HG03135 (cell line): ENCODE data around the gene VPS13D.

Experiments used
- ATAC-seq: cut with Tn5 transposase; IDR thresholded peaks from one replicate; pipeline ENCODE4 v1.9.1; 2021; ENCODE audit warnings: mild to moderate bottlenecking, moderate library complexity; ENCODE audit not compliant: unreplicated experiment

Gene VPS13D

DNA sequence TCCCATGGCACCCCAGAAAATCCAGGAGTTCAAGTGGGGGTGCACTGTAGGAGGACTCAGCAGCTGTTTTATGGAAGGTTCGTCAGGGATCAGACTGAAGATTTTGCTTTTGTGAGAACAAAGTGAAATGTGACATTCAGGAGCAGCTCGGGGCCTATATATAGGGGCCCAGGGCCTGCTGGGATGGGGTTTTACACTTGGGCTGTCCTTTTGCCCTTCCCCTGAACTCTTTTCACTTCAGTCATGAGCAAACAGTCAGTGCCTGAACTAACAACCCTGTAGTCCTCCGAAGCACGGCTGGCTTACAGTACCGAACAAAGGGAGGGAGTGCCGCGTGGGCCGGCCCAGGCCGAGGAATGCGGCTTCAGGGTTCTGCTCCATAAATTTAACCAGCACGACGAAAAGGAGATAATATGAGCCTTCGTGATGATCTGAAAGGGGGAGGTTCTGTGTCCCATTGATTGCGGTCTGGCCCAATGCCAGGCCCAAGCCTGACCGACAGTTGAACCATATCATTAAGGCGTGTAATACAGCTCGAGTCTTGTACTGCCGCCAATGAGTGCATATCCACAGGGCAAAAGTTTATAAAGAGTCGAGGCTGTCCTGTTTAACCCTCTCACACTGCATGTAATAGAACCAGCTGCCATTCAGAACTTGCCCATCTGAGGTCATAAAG lies 248.2 kb downstream of the VPS13D start:
- no peak for ATAC-seq

DNA sequence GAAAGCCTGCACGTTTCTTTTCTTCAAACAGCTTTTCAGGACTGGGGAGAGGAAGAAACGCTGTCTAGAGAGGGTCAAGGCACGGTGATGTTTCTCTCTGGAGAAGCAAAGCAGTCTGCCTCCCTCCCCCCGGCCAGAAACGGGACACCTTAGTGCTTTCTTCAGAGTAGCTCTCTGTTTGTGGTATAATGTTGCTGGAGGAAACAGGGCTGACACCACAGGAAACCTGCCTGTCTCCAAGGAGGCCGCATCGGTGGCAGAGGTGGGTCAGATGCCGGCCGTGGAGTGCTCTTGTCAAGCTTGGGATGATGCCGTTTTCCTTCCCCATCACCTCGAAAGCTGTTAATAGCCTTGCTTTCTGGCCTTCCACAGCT lies 248.8 kb downstream of the VPS13D start:
- ATAC-seq = no peak

- no peak for ATAC-seq
Observed at GRCh38 chr1:12479311-12479710, 249.5 kb downstream of the VPS13D start.

DNA sequence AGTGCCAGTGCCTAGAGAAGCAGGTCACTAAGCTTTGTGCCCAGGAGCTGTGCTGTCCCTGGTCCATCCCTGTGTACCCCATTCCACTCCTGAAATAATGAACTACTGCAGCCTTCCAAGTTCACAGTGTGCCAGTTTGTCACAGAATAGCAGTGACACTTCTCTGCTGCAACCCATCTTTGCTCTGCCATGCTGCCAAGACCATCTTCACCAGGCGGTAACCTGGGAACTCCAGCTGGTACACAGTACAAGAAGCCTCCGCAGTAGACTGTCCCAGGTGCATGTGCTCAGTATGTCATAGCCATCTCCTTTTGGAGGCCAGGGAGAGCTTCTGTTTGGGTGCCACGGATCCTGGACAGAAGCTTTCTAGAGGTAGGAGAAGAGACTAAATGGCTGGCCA lies 250.2 kb downstream of the VPS13D start:
- ATAC-seq = no peak

DNA sequence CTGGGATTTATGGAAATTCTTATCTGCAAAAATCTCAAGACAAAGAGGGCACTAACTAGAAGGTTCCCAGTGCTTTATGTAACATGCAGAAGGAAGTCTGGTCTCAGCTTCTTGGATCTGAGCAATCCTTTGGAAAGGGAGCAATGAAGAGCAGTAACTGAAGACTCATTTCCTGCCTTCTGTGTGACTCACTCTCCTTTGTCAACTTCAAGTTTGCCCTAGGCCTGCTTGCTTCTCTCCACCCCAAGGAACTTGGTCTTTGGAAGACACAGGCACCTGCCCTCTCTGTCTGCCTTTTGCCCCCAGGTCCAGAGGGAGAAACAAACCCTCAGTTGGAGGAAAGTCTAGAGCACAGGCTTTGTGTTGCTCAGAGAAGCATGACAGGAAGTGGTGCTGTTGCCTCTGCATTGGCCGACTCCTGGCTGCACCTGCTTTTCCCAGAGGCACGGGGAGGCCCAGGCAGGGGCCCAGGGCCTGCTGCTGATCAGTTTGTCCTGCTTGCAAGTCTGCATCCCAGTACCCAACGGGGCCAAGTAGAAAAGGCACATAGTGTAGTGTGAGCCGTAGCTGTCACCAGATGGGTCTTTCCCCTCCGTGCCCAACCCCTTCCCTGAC lies 251.0 kb downstream of the VPS13D start:
- ATAC-seq = no peak

DNA sequence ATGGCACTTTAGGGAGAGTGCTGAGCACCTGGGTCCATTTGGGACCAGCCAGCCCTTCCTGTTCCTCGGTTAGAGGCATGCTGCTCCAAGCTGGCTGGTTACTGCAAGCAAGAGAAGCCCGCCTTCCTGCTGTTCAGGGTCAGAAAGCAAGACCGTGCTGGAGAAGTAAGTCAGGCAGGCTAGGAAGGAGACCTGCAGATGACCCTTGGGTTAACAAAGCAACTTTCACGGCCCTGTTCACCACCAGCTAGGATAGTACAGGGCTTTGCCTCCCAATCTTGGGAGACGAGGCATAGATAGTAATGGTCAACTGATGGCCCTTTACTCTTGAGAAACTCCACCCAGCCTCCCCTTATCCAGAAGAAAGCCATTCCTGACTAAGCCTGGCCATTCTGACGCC lies 252.1 kb downstream of the VPS13D start:
- no peak for ATAC-seq

GRCh38 chr1:12482988-12483387 lies 253.2 kb downstream of the VPS13D start:
- no peak for ATAC-seq

- no peak for ATAC-seq
Observed at GRCh38 chr1:12485231-12486058, 255.6 kb downstream of the VPS13D start.

- no peak for ATAC-seq
Observed at GRCh38 chr1:12486059-12486341, 256.2 kb downstream of the VPS13D start.

DNA sequence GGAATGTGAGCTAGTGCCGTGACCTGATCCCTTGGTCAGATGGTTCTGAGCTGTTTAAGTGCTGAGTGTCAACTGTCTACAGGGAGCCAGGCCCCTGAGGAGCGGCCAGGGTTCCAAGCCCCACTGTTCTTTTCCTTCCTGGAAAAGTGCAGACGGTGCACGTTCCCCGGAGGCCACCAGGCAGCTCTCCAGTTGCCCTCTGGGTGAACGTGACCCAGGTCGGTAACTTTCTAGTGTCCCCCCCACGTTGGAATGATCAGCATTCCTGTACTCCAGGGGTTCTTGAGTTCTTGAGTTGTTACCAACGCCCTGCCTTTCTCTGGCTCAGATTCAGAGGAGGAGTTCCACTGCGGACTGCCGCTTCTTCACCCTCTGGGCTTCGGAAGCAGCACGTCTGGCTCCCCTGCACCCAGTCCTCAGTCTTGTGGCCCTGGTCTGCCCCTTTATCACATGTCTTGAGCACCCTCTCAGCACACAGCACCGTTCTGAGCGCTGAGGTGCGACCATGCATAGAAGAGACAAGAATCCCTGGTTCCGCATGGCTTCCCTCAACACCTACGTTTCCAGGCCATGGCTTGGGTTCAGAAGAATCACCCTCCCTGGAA lies 256.7 kb downstream of the VPS13D start:
- no peak for ATAC-seq

DNA sequence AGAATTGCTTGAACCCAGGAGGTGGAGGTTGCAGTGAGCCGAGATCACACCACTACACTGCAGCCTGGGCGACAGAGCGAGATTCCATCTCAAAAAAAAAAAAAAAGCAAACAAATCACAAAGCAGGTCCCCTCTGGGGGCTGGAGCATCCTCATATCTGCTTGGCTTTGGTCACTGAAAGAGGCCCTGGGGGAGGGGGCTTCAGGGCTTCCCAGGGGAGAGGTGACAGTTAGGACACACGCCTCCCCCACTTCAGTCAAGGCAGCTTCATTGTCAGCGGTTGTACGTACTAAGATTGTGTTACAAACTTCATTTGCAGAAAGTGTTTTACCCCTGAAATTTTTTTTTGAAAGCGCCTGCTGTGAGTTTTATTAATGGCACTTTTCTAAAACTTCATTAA lies 257.7 kb downstream of the VPS13D start:
- no peak for ATAC-seq

DNA sequence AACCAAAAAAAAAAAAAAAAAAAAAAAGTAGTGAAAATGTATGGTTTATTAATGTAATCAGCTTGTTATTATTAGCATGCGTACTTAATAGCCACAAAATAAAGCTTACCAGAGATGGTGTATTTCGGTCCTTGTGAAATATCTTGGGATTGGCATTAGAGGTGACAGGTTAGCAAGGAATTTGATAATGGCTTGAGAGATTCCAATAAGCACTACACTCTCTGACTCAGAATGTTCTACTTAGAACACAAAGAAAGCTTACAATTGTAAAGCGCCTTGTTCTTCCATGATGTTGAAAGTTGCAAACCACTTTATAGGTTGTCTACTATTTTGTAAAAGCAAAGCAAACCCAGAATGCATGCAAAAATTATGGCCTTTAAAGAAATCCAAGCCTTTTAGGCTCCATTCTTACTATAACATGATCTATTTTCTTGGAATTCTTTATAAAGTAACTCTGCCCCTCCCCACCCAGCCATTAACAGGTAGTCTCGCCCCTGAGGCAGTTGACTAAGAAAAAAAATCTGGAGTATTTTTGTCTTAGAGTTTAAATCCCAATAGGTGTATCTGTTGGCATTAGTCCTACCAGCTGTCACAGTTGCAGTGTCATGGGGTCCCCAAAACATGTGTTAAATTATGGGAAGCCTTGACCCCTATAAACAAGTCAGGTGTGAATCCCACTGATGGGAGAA lies 259.0 kb downstream of the VPS13D start:
- no peak for ATAC-seq

- ATAC-seq = no peak
Observed at GRCh38 chr1:12490532-12491142, 260.8 kb downstream of the VPS13D start.

GRCh38 chr1:12491656-12492055 lies 261.8 kb downstream of the VPS13D start:
- ATAC-seq = no peak

GRCh38 chr1:12495725-12496124 lies 265.9 kb downstream of the VPS13D start:
- no peak for ATAC-seq

GRCh38 chr1:12496154-12496961 lies 266.5 kb downstream of the VPS13D start:
- no peak for ATAC-seq

- ATAC-seq = no peak
Observed at GRCh38 chr1:12499539-12500240, 269.9 kb downstream of the VPS13D start.

DNA sequence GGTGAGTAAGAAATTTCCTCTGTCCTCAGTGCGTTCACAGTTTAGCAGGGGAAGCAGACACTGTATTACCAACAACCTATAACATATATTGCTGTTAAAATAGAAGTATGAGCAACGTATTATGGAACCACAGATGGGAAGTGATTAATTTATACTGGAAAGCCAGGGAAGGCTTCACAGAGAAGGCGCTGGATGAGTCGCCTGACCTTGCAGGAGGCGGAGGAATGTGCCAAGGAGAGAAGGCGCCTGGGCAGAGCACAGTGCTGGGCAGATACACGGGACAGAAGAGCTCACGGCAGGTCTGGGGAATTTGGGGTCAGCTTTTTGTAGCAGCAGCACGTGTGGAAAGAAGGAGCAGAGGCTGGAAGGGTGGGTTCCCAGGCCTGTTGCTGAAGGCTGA lies 271.8 kb downstream of the VPS13D start:
- ATAC-seq = no peak

DNA sequence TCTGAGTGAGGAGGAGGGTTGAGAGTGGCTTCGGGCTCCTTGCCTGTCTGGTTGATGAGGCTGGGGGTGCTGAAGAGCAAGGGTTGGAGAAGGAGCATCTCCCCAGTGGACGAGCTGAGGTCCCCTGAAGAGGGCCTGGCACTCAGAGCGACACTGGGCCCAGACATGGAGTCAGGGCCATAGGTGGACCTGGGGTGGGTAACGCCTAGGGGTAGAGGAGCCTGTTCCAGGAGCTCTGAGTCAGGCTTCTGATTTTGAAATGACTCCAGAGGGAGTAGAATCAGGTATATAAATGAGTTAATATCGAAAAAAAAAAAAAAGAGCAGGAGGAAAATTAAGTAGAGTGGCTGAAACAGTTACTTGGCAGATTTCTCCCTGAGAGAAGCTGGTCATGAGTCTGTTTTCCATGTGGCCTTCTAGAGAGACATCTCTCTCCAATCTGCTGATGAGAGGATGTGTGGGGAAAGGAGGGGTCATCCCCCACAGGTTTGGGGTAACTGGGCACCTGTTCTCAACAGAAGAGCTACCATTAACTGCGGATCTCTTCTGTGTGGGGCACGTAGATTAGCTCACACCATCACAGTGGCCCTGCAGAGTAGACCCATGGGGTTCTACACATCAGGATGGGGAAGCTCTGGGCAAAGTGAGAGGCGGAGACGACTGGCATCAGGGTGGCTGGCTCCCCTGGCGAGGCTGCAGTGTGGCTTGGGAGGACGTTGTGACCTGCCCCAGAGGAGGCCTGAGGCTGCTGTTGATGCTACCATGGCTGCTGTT lies 272.7 kb downstream of the VPS13D start:
- no peak for ATAC-seq
